Stimulated activated CD8-positive, alpha-beta memory T cell treated with anti-CD3 and anti-CD28 coated beads, Interleukin-15, amount 100 ng/mL, for 24 hours (primary cell): Measurements from ENCODE around the gene OLFML2B.
"Not testable (repeated sequence)": the region's sequence is repeated elsewhere in the genome, so short reads cannot be mapped to it uniquely, and the experiment has no call there.

Experiments used
- DNase-seq: peaks from one replicate; pipeline ENCODE4 v3.0.0-alpha.2; 2020; ENCODE audit warnings: low read depth

OLFML2B gene

GRCh38 chr1:162023547-162024501 lies at the start of gene OLFML2B:
Gene OLFML2B (minus strand): TSS chr1:162023869. CDS start chr1:162023430, 439 bp downstream.
- no peak for DNase-seq

- no peak for DNase-seq
These were observed 49.1 kb upstream of the OLFML2B start for GRCh38 chr1:162072740-162073139.

- DNase-seq = no peak
These were observed 47.2 kb upstream of the OLFML2B start for GRCh38 chr1:162070825-162071224.

GRCh38 chr1:162070094-162070748 lies 46.6 kb upstream of the OLFML2B start:
- DNase-seq = no peak

- DNase-seq = peak; percentile 57
These were observed 45.8 kb upstream of the OLFML2B start, which contains the start of gene NOS1AP for GRCh38 chr1:162069334-162070093. Gene NOS1AP (plus strand): TSS chr1:162069691. CDS start chr1:162070178, 487 bp downstream.

GRCh38 chr1:162068301-162068700 lies 44.6 kb upstream of the OLFML2B start:
- DNase-seq = no peak

GRCh38 chr1:162067466-162067865 lies 43.8 kb upstream of the OLFML2B start:
- no peak for DNase-seq

- not testable (repeated sequence) for DNase-seq
These were observed 43.2 kb upstream of the OLFML2B start for GRCh38 chr1:162066836-162067235.

- no peak for DNase-seq
These were observed 41.3 kb upstream of the OLFML2B start for GRCh38 chr1:162065016-162065415.

GRCh38 chr1:162062542-162063015 lies 38.9 kb upstream of the OLFML2B start:
- no peak for DNase-seq

- DNase-seq = no peak
These were observed 36.6 kb upstream of the OLFML2B start for GRCh38 chr1:162060314-162060713.

- DNase-seq = no peak
These were observed 36.1 kb upstream of the OLFML2B start for GRCh38 chr1:162059721-162060120.

GRCh38 chr1:162056579-162056978 lies 32.9 kb upstream of the OLFML2B start:
- DNase-seq = no peak

GRCh38 chr1:162056043-162056442 lies 32.4 kb upstream of the OLFML2B start:
- no peak for DNase-seq

GRCh38 chr1:162055062-162055461 lies 31.4 kb upstream of the OLFML2B start:
- DNase-seq = no peak

- not testable (repeated sequence) for DNase-seq
These were observed 30.3 kb upstream of the OLFML2B start for GRCh38 chr1:162053949-162054348.

- DNase-seq = no peak
These were observed 23.3 kb upstream of the OLFML2B start for GRCh38 chr1:162046921-162047320.

GRCh38 chr1:162042361-162042760 lies 18.7 kb upstream of the OLFML2B start:
- DNase-seq = no peak

- DNase-seq = no peak
These were observed 17.0 kb upstream of the OLFML2B start for GRCh38 chr1:162040657-162041056.

GRCh38 chr1:162040001-162040400 lies 16.3 kb upstream of the OLFML2B start:
- DNase-seq = no peak

GRCh38 chr1:162038624-162039023 lies 15.0 kb upstream of the OLFML2B start:
- DNase-seq = no peak

- DNase-seq = no peak
These were observed 12.5 kb upstream of the OLFML2B start for GRCh38 chr1:162036163-162036562.
